WERI-Rb-1 (cell line): ENCODE measurements around the gene PRUNE2.

Source experiments
- DNase-seq: peaks from one replicate; pipeline ENCODE4 v3.0.0-alpha.2; 2020
- H3K27ac ChIP-seq: fragments of 250-450 bp; sonication (Bioruptor Pico); 2 replicates; pipeline ENCODE4 v1.5.1; 2020; ENCODE audit warnings: mild to moderate bottlenecking, moderate library complexity
- H3K27me3 ChIP-seq: fragments of 250-450 bp; sonication (Bioruptor Pico); 2 replicates; pipeline ENCODE4 v1.5.1; 2021; ENCODE audit warnings: mild to moderate bottlenecking, low read depth, moderate library complexity; ENCODE audit not compliant: insufficient read depth, severe bottlenecking
- H3K36me3 ChIP-seq: fragments of 250-450 bp; sonication (Bioruptor Pico); 2 replicates; pipeline ENCODE4 v1.5.1; 2020; ENCODE audit warnings: mild to moderate bottlenecking, moderate library complexity
- H3K4me3 ChIP-seq: 2 replicates; pipeline ENCODE4 v1.5.1; 2011; ENCODE audit warnings: low read depth, mild to moderate bottlenecking, control low read depth, low read length
- H3K9me3 ChIP-seq: fragments of 250-450 bp; sonication (Bioruptor Pico); 2 replicates; pipeline ENCODE4 v1.5.1; 2021; ENCODE audit warnings: mild to moderate bottlenecking, moderate library complexity; ENCODE audit not compliant: severe bottlenecking
- CTCF ChIP-seq: IDR thresholded peaks from 2 replicates; pipeline ENCODE4 v1.5.1; 2011; ENCODE audit warnings: low read depth, mild to moderate bottlenecking, control low read depth, inconsistent platforms, low read length

Gene PRUNE2

GRCh38 chr9:76932265-76932664 lies 26.4 kb upstream of the PRUNE2 start:
- Histone ChIP-seq H3K9me3 (no peaks in the 10 kb centered on the region), H3K4me3 (no peak overlapping the region), H3K27me3 (no peaks in the 10 kb centered on the region), H3K27ac (no peak overlapping the region), H3K36me3 (no peaks in the 10 kb centered on the region)
- no peak for TF ChIP-seq CTCF
- DNase-seq: no peak

- no peak for TF ChIP-seq CTCF
- Histone ChIP-seq H3K9me3 (no peaks in the 10 kb centered on the region), H3K27ac (no peak overlapping the region), H3K36me3 (no peaks in the 10 kb centered on the region), H3K27me3 (no peaks in the 10 kb centered on the region), H3K4me3 (no peak overlapping the region)
- no peak for DNase-seq
Measured at GRCh38 chr9:76927540-76928240, 21.8 kb upstream of the PRUNE2 start.

GRCh38 chr9:76926846-76927245 lies 20.9 kb upstream of the PRUNE2 start:
- no peak for TF ChIP-seq CTCF
- no peaks in the 10 kb centered on the region for H3K36me3 ChIP-seq
- no peak for DNase-seq
- no peak overlapping the region for H3K4me3 ChIP-seq
- H3K9me3 ChIP-seq: no peaks in the 10 kb centered on the region
- H3K27me3 ChIP-seq: no peaks in the 10 kb centered on the region
- no peak overlapping the region for H3K27ac ChIP-seq

- DNase-seq: no peak
- no peaks in the 10 kb centered on the region for H3K9me3 ChIP-seq
- H3K4me3 ChIP-seq: no peak overlapping the region
- H3K27me3 ChIP-seq: no peaks in the 10 kb centered on the region
- no peak overlapping the region for H3K27ac ChIP-seq
- no peak for TF ChIP-seq CTCF
- H3K36me3 ChIP-seq: no peaks in the 10 kb centered on the region
Measured at GRCh38 chr9:76926324-76926741, 20.4 kb upstream of the PRUNE2 start.

GRCh38 chr9:76921165-76921564 lies 15.3 kb upstream of the PRUNE2 start:
- H3K27me3 ChIP-seq: no peaks in the 10 kb centered on the region
- TF ChIP-seq CTCF: no peak
- H3K36me3 ChIP-seq: no peaks in the 10 kb centered on the region
- no peak overlapping the region for H3K4me3 ChIP-seq
- no peak for DNase-seq
- no peak overlapping the region for H3K27ac ChIP-seq
- H3K9me3 ChIP-seq: no peaks in the 10 kb centered on the region

- H3K4me3 ChIP-seq: no peak overlapping the region
- TF ChIP-seq CTCF: no peak
- no peaks in the 10 kb centered on the region for H3K36me3 ChIP-seq
- no peaks in the 10 kb centered on the region for H3K27me3 ChIP-seq
- H3K27ac ChIP-seq: no peak overlapping the region
- no peaks in the 10 kb centered on the region for H3K9me3 ChIP-seq
- no peak for DNase-seq
Measured at GRCh38 chr9:76917299-76917698, 11.4 kb upstream of the PRUNE2 start.
